H9 (cell line): ENCODE results near the gene TBCC. TPM values are rescaled to one million over a fixed set of nuclear protein-coding genes. Genes with fewer than 3 reads are reported as not detected.

Source experiments
- DNase-seq: peaks from one replicate; pipeline ENCODE4 v3.0.0-alpha.2; 2017
- H2AFZ ChIP-seq: one replicate; pipeline ENCODE4 v1.6.1; 2013; ENCODE audit warnings: mild to moderate bottlenecking, low read length, control low read depth, moderate library complexity
- H2AK5ac ChIP-seq: 2 replicates; pipeline ENCODE4 v1.6.1; 2013; ENCODE audit warnings: low read length, control low read depth, mixed read lengths; ENCODE audit not compliant: insufficient read length
- H2BK120ac ChIP-seq: one replicate; pipeline ENCODE4 v1.6.1; 2013; ENCODE audit warnings: low read depth, mild to moderate bottlenecking, low read length, control low read depth, inconsistent platforms; ENCODE audit not compliant: poor library complexity, severe bottlenecking
- H2BK12ac ChIP-seq: 2 replicates; pipeline ENCODE4 v1.6.1; 2013; ENCODE audit warnings: low read length, control low read depth, mixed read lengths, low read depth; ENCODE audit not compliant: insufficient read length
- H2BK15ac ChIP-seq: 2 replicates; pipeline ENCODE4 v1.6.1; 2013; ENCODE audit warnings: low read depth, low read length, control low read depth
- H2BK20ac ChIP-seq: one replicate; pipeline ENCODE4 v1.6.1; 2013; ENCODE audit warnings: low read depth, mild to moderate bottlenecking, low read length, control low read depth, inconsistent platforms; ENCODE audit not compliant: poor library complexity, severe bottlenecking
- H2BK5ac ChIP-seq: 2 replicates; pipeline ENCODE4 v1.6.1; 2013; ENCODE audit warnings: low read length, control low read depth, mixed read lengths; ENCODE audit not compliant: insufficient read length
- H3K14ac ChIP-seq: 2 replicates; pipeline ENCODE4 v1.6.1; 2013; ENCODE audit warnings: low read length, control low read depth; ENCODE audit not compliant: insufficient read depth
- H3K18ac ChIP-seq: 2 replicates; pipeline ENCODE4 v1.6.1; 2013; ENCODE audit warnings: low read depth, mild to moderate bottlenecking, mixed read lengths, low read length, control low read depth; ENCODE audit not compliant: insufficient read length
- H3K23ac ChIP-seq: 2 replicates; pipeline ENCODE4 v1.6.1; 2013; ENCODE audit warnings: low read length, control low read depth, mixed read lengths, low read depth; ENCODE audit not compliant: insufficient read length
- H3K23me2 ChIP-seq: 2 replicates; pipeline ENCODE4 v1.6.1; 2013; ENCODE audit warnings: low read depth, mild to moderate bottlenecking, mixed read lengths, low read length, control low read depth; ENCODE audit not compliant: insufficient read length, poor library complexity, severe bottlenecking
- H3K27ac ChIP-seq: 2 replicates; pipeline ENCODE4 v1.5.1; 2013; ENCODE audit warnings: low read length, control low read depth, mixed read lengths, low read depth; ENCODE audit not compliant: insufficient read length
- H3K27me3 ChIP-seq: 2 replicates; pipeline ENCODE4 v1.6.1; 2013; ENCODE audit warnings: low read length, control low read depth, inconsistent platforms; ENCODE audit not compliant: insufficient read depth
- H3K4ac ChIP-seq: 2 replicates; pipeline ENCODE4 v1.6.1; 2013; ENCODE audit warnings: low read depth, mild to moderate bottlenecking, control low read depth, inconsistent platforms, low read length, moderate library complexity
- H3K4me1 ChIP-seq: 2 replicates; pipeline ENCODE4 v1.6.1; 2013; ENCODE audit warnings: low read length, control low read depth, inconsistent platforms; ENCODE audit not compliant: insufficient read depth
- H3K4me2 ChIP-seq: 2 replicates; pipeline ENCODE4 v1.6.1; 2013; ENCODE audit warnings: low read length, control low read depth, mixed read lengths; ENCODE audit not compliant: insufficient read length, insufficient read depth
- H3K56ac ChIP-seq: 2 replicates; pipeline ENCODE4 v1.6.1; 2013; ENCODE audit warnings: low read depth, mild to moderate bottlenecking, mixed read lengths, low read length, control low read depth; ENCODE audit not compliant: insufficient read length
- H3K79me1 ChIP-seq: 2 replicates; pipeline ENCODE4 v1.6.1; 2013; ENCODE audit warnings: low read depth, mild to moderate bottlenecking, moderate library complexity, low read length, control low read depth, inconsistent platforms; ENCODE audit not compliant: insufficient read depth, poor library complexity, severe bottlenecking
- H3K79me2 ChIP-seq: 2 replicates; pipeline ENCODE4 v1.6.1; 2013; ENCODE audit warnings: low read length, control low read depth, inconsistent platforms; ENCODE audit not compliant: insufficient read depth
- H3K9ac ChIP-seq: 2 replicates; pipeline ENCODE4 v1.6.1; 2013; ENCODE audit warnings: low read length, control low read depth, mixed read lengths; ENCODE audit not compliant: insufficient read length; ENCODE audit errors: extremely low read depth
- H3K9me3 ChIP-seq: one replicate; pipeline ENCODE4 v1.6.1; 2013; ENCODE audit warnings: low read depth, low read length, inconsistent platforms; ENCODE audit not compliant: control insufficient read depth
- H3T11ph ChIP-seq: one replicate; pipeline ENCODE4 v1.6.1; 2013; ENCODE audit warnings: mild to moderate bottlenecking, low read length, control low read depth, inconsistent platforms
- H4K20me1 ChIP-seq: one replicate; pipeline ENCODE4 v1.6.1; 2013; ENCODE audit not compliant: control insufficient read depth, insufficient read length, insufficient read depth
- H4K5ac ChIP-seq: 2 replicates; pipeline ENCODE4 v1.6.1; 2013; ENCODE audit warnings: low read depth, mild to moderate bottlenecking, mixed read lengths, low read length, control low read depth; ENCODE audit not compliant: insufficient read length
- H4K8ac ChIP-seq: replicated peaks from 2 replicates; pipeline ENCODE4 v1.6.1; 2013; ENCODE audit warnings: low read length, control low read depth, mixed read lengths, low read depth; ENCODE audit not compliant: insufficient read length
- H4K91ac ChIP-seq: 2 replicates; pipeline ENCODE4 v1.6.1; 2013; ENCODE audit warnings: low read depth, mild to moderate bottlenecking, moderate library complexity, mixed read lengths, low read length, control low read depth; ENCODE audit not compliant: insufficient read length
- H3K27ac Mint-ChIP-seq, 3 experiments: 2 replicates in 2 of 3; 3 replicates in 1 of 3; pipeline ENCODE4 v1.8.0; 2020 to 2021; ENCODE audit warnings: mixed read lengths in 3 of 3, mild to moderate bottlenecking in 1 of 3, moderate library complexity in 1 of 3
- H3K27me3 Mint-ChIP-seq: 2 replicates; pipeline ENCODE4 v1.8.0; 2021; ENCODE audit warnings: low read depth, mild to moderate bottlenecking, moderate library complexity, mixed read lengths
- H3K36me3 Mint-ChIP-seq, 3 experiments: 2 replicates in 2 of 3; 3 replicates in 1 of 3; pipeline ENCODE4 v1.8.0; 2020 to 2021; ENCODE audit warnings: low read depth in 3 of 3, mixed read lengths in 3 of 3; ENCODE audit not compliant: insufficient read depth in 1 of 3
- H3K4me1 Mint-ChIP-seq, 2 experiments: 2 replicates each; pipeline ENCODE4 v1.8.0; 2020; ENCODE audit warnings: mixed read lengths in 2 of 2
- H3K4me3 Mint-ChIP-seq, 2 experiments: 2 replicates in 1 of 2; 3 replicates in 1 of 2; pipeline ENCODE4 v1.8.0; 2020 to 2021; ENCODE audit warnings: mild to moderate bottlenecking in 2 of 2, mixed read lengths in 2 of 2, moderate library complexity in 1 of 2
- H3K9me3 Mint-ChIP-seq, 2 experiments: 2 replicates in 1 of 2; 3 replicates in 1 of 2; pipeline ENCODE4 v1.8.0; 2020; ENCODE audit warnings: mild to moderate bottlenecking in 2 of 2, mixed read lengths in 2 of 2, moderate library complexity in 1 of 2
- CTCF ChIP-seq: fragments of 200-600 bp; sonication (generic); conservative IDR thresholded peaks from 3 replicates; pipeline ENCODE4 v1.8.0; 2021; ENCODE audit warnings: antibody characterized with exemption, mild to moderate bottlenecking
- WGBS: extraction: QIAGEN DNeasy Blood & Tissue Kit; methylation state at CpG from one replicate; pipeline ENCODE4 v1.1.7; 2013; ENCODE audit warnings: missing lambda C conversion rate, low lambda C conversion rate, mixed read lengths; ENCODE audit not compliant: insufficient read length; ENCODE audit errors: extremely low coverage; 5-methylcytosine and 5-hydroxymethylcytosine counted together
- total RNA-seq: library from RNA; stranded (reverse); gene quantifications from 2 replicates; pipeline ENCODE4 v1.2.1, GENCODE V29; 2021

TBCC gene
- total RNA-seq, 1 experiment from 2014 or later: 25.6 TPM

GRCh38 chr6:42769836-42770235 lies 23.9 kb upstream of the TBCC start:
- H3K4me1 ChIP-seq: peaks cover 8% of the 10 kb centered on the region; the same call in 1 of the 2 replicates
- H2BK15ac ChIP-seq: no peak overlapping the region
- no peak overlapping the region for H3K27ac ChIP-seq
- H3K23ac ChIP-seq: no peak overlapping the region
- no peaks in the 10 kb centered on the region for H4K20me1 ChIP-seq
- H4K5ac ChIP-seq: no peak overlapping the region
- Mint-ChIP-seq H3K9me3 (no peaks in the 10 kb centered on the region), H3K4me1 (peaks cover 23 to 27% of the 10 kb centered on the region in 2 experiments), H3K27ac (no peak overlapping the region), H3K27me3 (peaks cover 6% of the 10 kb centered on the region; the same call in 1 of the 2 replicates), H3K4me3 (no peak overlapping the region), H3K36me3 (no peaks in the 10 kb centered on the region)
- no peaks in the 10 kb centered on the region for H3K79me2 ChIP-seq
- H4K91ac ChIP-seq: no peak overlapping the region
- H2AK5ac ChIP-seq: no peak overlapping the region
- H3K56ac ChIP-seq: no peak overlapping the region
- H4K8ac ChIP-seq: no peak overlapping the region
- WGBS: no CpG with 5 or more reads among the region's 2 CpGs
- no peak overlapping the region for H3K18ac ChIP-seq
- TF ChIP-seq CTCF: no peak
- H3T11ph ChIP-seq: no peak overlapping the region
- no peak overlapping the region for H3K4me2 ChIP-seq
- H3K9me3 ChIP-seq: no peaks in the 10 kb centered on the region
- no peak overlapping the region for H2BK12ac ChIP-seq
- no peak overlapping the region for H3K4ac ChIP-seq
- H2BK20ac ChIP-seq: no peak overlapping the region
- H3K23me2 ChIP-seq: peaks cover 4% of the 10 kb centered on the region
- no peak overlapping the region for H2AFZ ChIP-seq
- H3K9ac ChIP-seq: no peak overlapping the region
- H2BK5ac ChIP-seq: no peak overlapping the region
- no peak overlapping the region for H2BK120ac ChIP-seq
- no peaks in the 10 kb centered on the region; the same call in 1 of the 2 replicates for H3K27me3 ChIP-seq
- no peaks in the 10 kb centered on the region for H3K79me1 ChIP-seq
- DNase-seq: no peak
- no peak overlapping the region for H3K14ac ChIP-seq
